Neural cell (in vitro differentiated cells): ENCODE data around the gene LRMDA.

Experiments
- CTCF ChIP-seq: fragments of 450-650 bp; IDR thresholded peaks from 2 replicates; pipeline ENCODE4 v1.5.1; 2014; ENCODE audit warnings: antibody characterized with exemption, mild to moderate bottlenecking, moderate library complexity; ENCODE audit not compliant: poor library complexity, severe bottlenecking
- EZH2 ChIP-seq: fragments of 200-600, 300-800 bp; shearing (Covaris generic), sonication (generic); IDR thresholded peaks from 2 replicates; pipeline ENCODE4 v1.6.1; 2014; ENCODE audit warnings: antibody characterized with exemption, low read length, borderline replicate concordance, mild to moderate bottlenecking; ENCODE audit not compliant: insufficient read depth, poor library complexity, severe bottlenecking
- POLR2AphosphoS5 ChIP-seq: IDR thresholded peaks from 2 replicates; pipeline ENCODE4 v1.6.1; 2012
- RAD21 ChIP-seq: fragments of 450-650 bp; conservative IDR thresholded peaks from 2 replicates; pipeline ENCODE4 v1.6.1; 2014; ENCODE audit warnings: antibody characterized with exemption, mild to moderate bottlenecking, moderate library complexity

- TF ChIP-seq CTCF, result no peak
- no peak for TF ChIP-seq POLR2AphosphoS5
- no peak for TF ChIP-seq EZH2
- TF ChIP-seq RAD21, result no peak
These were observed 717.8 kb downstream of the LRMDA start for GRCh38 chr10:76149182-76149581.
